ENCODE data around the gene SMPD2.

DNA sequence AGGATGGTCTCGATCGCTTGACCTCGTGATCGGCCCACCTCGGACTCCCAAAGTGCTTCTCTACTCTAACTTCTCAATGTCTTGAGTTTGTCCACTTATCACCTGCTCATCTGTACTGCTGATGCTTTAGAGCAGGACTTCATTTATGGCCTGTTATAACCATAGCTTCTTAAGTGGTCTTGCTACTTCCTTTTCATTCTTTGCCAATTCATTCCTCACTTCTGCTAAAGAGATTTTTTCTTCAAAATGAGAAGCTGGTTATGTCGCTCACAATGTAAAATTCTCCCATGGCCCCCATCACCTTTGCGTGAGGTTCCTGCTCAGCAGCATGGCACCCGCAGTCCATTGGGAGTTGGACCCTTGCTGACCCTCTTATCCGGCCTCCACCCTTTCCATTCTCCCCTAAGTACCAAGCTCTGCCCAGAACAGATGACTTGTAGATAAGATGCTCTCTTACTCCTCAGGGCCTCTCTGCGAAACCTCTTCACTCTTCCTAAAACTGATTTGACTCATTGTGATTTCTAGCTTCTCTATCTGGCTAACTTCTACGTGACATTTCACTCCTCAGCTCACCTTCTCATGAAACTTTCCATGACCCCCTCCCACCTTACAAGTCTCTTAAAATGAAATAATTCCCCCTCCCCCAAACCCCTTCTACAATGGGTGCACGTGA is 44.3 kb upstream of the SMPD2 start:
- TF ChIP-seq, protein P1, sequence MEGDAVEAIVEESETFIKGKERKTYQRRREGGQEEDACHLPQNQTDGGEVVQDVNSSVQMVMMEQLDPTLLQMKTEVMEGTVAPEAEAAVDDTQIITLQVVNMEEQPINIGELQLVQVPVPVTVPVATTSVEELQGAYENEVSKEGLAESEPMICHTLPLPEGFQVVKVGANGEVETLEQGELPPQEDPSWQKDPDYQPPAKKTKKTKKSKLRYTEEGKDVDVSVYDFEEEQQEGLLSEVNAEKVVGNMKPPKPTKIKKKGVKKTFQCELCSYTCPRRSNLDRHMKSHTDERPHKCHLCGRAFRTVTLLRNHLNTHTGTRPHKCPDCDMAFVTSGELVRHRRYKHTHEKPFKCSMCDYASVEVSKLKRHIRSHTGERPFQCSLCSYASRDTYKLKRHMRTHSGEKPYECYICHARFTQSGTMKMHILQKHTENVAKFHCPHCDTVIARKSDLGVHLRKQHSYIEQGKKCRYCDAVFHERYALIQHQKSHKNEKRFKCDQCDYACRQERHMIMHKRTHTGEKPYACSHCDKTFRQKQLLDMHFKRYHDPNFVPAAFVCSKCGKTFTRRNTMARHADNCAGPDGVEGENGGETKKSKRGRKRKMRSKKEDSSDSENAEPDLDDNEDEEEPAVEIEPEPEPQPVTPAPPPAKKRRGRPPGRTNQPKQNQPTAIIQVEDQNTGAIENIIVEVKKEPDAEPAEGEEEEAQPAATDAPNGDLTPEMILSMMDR (IDR thresholded peaks at IDR 0.05), result no peak
- no peak for TF ChIP-seq POLR2A (IDR thresholded peaks at IDR 0.05)

Data from Peyer's patch (tissue), 4 donors.